ENCODE measurements around the gene HEY2. TPM values are rescaled to one million over a fixed set of nuclear protein-coding genes. Genes with fewer than 3 reads are reported as not detected.

HEY2 gene
- total RNA-seq, 4 donors from 2014 or later: 0.41 to 0.79 TPM; not detected in 2

GRCh38 chr6:125718109-125718508 is 31.3 kb upstream of the HEY2 start:
- no peaks in the 10 kb centered on the region for H3K9me3 ChIP-seq
- in situ Hi-C loops (cut with MboI; ENCODE audit: low pct_ligation_motif_present in 1 of 4, low pct_unique_long_range_greater_than_20kb in 1 of 4, low sequenced_read_pairs in 3 of 4): no loop called here
- TF ChIP-seq POLR2A (IDR thresholded peaks at IDR 0.05): no peak
- no peak for DNase-seq
- H3K4me1 ChIP-seq: peaks cover 0 to 4% (median 0%) of the 10 kb centered on the region in 4 donors
- H3K4me3 ChIP-seq: no peak overlapping the region
- H3K27me3 ChIP-seq: no peaks in the 10 kb centered on the region
- 29 to 53% methylated on average over 2 of the region's 2 CpGs for WGBS, 2 donors (ENCODE audit: low coverage in 1 of 2)
- intact Hi-C loops (cut with DNase I; ENCODE audit: low total_unique reads): no loop called here
- no peaks in the 10 kb centered on the region for H3K36me3 ChIP-seq
- no peak overlapping the region for H3K27ac ChIP-seq

- Histone ChIP-seq H3K4me1 (peaks cover 0 to 2% (median 0%) of the 10 kb centered on the region in 4 donors), H3K4me3 (no peak overlapping the region), H3K27me3 (no peaks in the 10 kb centered on the region), H3K9me3 (no peaks in the 10 kb centered on the region), H3K36me3 (no peaks in the 10 kb centered on the region), H3K27ac (no peak overlapping the region)
- TF ChIP-seq POLR2A (IDR thresholded peaks at IDR 0.05) (no peak), POLR2AphosphoS5 (IDR thresholded peaks at IDR 0.05) (no peak), EP300 (IDR thresholded peaks at IDR 0.05; ENCODE audit: low read depth) (no peak), CTCF (IDR thresholded peaks at IDR 0.05) (no peak)
- DNase-seq: no peak
- intact Hi-C loops (cut with DNase I; ENCODE audit: low total_unique reads): no loop called here
- in situ Hi-C loops (cut with MboI; ENCODE audit: low pct_ligation_motif_present in 1 of 4, low pct_unique_long_range_greater_than_20kb in 1 of 4, low sequenced_read_pairs in 3 of 4): no loop called here
These were observed 26.5 kb upstream of the HEY2 start for GRCh38 chr6:125722886-125723285.

GRCh38 chr6:125727216-125727615 is 22.2 kb upstream of the HEY2 start:
- no peaks in the 10 kb centered on the region for H3K27me3 ChIP-seq
- in situ Hi-C loops (cut with MboI; ENCODE audit: low pct_ligation_motif_present in 1 of 4, low pct_unique_long_range_greater_than_20kb in 1 of 4, low sequenced_read_pairs in 3 of 4): no loop called here
- no peaks in the 10 kb centered on the region for H3K9me3 ChIP-seq
- intact Hi-C loops (cut with DNase I; ENCODE audit: low total_unique reads): no loop called here
- H3K36me3 ChIP-seq: no peaks in the 10 kb centered on the region
- H3K4me1 ChIP-seq: no peaks in the 10 kb centered on the region
- DNase-seq: no peak
- H3K4me3 ChIP-seq: no peak overlapping the region
- no peak for TF ChIP-seq POLR2A (IDR thresholded peaks at IDR 0.05)
- no peak for TF ChIP-seq POLR2AphosphoS5 (IDR thresholded peaks at IDR 0.05)
- TF ChIP-seq EP300 (IDR thresholded peaks at IDR 0.05; ENCODE audit: low read depth): no peak
- no peak for TF ChIP-seq CTCF (IDR thresholded peaks at IDR 0.05)
- no peak overlapping the region for H3K27ac ChIP-seq

- WGBS, 2 donors (ENCODE audit: low coverage in 1 of 2): 80 to 84% methylated on average over 1 of the region's 1 CpG
- H3K4me3 ChIP-seq: no peak overlapping the region
- H3K36me3 ChIP-seq: no peaks in the 10 kb centered on the region
- TF ChIP-seq POLR2AphosphoS5 (IDR thresholded peaks at IDR 0.05) (no peak), POLR2A (IDR thresholded peaks at IDR 0.05) (no peak), CTCF (IDR thresholded peaks at IDR 0.05) (no peak), EP300 (IDR thresholded peaks at IDR 0.05; ENCODE audit: low read depth) (no peak)
- in situ Hi-C loops (cut with MboI; ENCODE audit: low pct_ligation_motif_present in 1 of 4, low pct_unique_long_range_greater_than_20kb in 1 of 4, low sequenced_read_pairs in 3 of 4): no loop called here
- H3K27me3 ChIP-seq: peaks cover 2% of the 10 kb centered on the region
- no peak overlapping the region for H3K27ac ChIP-seq
- intact Hi-C loops (cut with DNase I; ENCODE audit: low total_unique reads): no loop called here
- H3K4me1 ChIP-seq: no peaks in the 10 kb centered on the region
- no peaks in the 10 kb centered on the region for H3K9me3 ChIP-seq
- DNase-seq: no peak
These were observed 20.7 kb upstream of the HEY2 start for GRCh38 chr6:125728739-125729138.

- H3K36me3 ChIP-seq: no peaks in the 10 kb centered on the region
- TF ChIP-seq EP300 (IDR thresholded peaks at IDR 0.05; ENCODE audit: low read depth): no peak
- no peak for TF ChIP-seq POLR2A (IDR thresholded peaks at IDR 0.05)
- no peak for TF ChIP-seq CTCF (IDR thresholded peaks at IDR 0.05)
- peaks cover 15% of the 10 kb centered on the region for H3K27me3 ChIP-seq
- no peak overlapping the region for H3K4me3 ChIP-seq
- H3K4me1 ChIP-seq: no peaks in the 10 kb centered on the region
- in situ Hi-C loops (cut with MboI; ENCODE audit: low pct_ligation_motif_present in 1 of 4, low pct_unique_long_range_greater_than_20kb in 1 of 4, low sequenced_read_pairs in 3 of 4) (no loop called here), intact Hi-C loops (cut with DNase I; ENCODE audit: low total_unique reads) (no loop called here)
- no peaks in the 10 kb centered on the region for H3K9me3 ChIP-seq
- no peak overlapping the region for H3K27ac ChIP-seq
- no peak for DNase-seq
- 70 to 74% methylated on average over 2 of the region's 2 CpGs for WGBS, 2 donors (ENCODE audit: low coverage in 1 of 2)
These were observed 19.4 kb upstream of the HEY2 start for GRCh38 chr6:125729983-125730382.
